ENCODE measurements around the gene MYRIP. TPM values are rescaled to one million over a fixed set of nuclear protein-coding genes. Genes with fewer than 3 reads are reported as not detected.

MYRIP gene
- total RNA-seq, 4 donors from 2014 or later: 1.0 to 9.6 (median 3.2) TPM

DNA sequence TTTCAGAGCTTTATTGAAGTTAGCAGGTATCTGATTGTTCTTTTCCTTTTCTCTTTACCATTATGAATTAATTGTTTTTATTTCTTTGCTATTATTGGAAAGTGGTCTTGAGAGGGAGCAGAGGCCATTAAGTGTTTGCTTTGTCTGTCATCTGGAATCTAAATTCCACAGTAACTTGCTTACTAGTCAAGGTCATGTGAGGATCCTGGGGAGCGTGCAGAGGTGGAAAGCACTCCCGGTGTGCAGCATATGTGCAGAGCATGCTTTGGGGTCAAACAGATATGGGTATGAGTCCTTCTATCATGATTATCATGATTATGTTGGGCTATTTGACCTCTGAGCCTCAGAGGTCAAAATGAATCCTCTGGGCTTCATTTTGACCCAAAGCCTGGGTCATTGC, 96.4 kb downstream of the MYRIP start:
- TF ChIP-seq, protein P1, sequence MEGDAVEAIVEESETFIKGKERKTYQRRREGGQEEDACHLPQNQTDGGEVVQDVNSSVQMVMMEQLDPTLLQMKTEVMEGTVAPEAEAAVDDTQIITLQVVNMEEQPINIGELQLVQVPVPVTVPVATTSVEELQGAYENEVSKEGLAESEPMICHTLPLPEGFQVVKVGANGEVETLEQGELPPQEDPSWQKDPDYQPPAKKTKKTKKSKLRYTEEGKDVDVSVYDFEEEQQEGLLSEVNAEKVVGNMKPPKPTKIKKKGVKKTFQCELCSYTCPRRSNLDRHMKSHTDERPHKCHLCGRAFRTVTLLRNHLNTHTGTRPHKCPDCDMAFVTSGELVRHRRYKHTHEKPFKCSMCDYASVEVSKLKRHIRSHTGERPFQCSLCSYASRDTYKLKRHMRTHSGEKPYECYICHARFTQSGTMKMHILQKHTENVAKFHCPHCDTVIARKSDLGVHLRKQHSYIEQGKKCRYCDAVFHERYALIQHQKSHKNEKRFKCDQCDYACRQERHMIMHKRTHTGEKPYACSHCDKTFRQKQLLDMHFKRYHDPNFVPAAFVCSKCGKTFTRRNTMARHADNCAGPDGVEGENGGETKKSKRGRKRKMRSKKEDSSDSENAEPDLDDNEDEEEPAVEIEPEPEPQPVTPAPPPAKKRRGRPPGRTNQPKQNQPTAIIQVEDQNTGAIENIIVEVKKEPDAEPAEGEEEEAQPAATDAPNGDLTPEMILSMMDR (IDR thresholded peaks at IDR 0.05): no peak
- no peak for ATAC-seq (ENCODE audit: low FRiP score)
- no peak for DNase-seq (ENCODE audit: low spot score)

DNA sequence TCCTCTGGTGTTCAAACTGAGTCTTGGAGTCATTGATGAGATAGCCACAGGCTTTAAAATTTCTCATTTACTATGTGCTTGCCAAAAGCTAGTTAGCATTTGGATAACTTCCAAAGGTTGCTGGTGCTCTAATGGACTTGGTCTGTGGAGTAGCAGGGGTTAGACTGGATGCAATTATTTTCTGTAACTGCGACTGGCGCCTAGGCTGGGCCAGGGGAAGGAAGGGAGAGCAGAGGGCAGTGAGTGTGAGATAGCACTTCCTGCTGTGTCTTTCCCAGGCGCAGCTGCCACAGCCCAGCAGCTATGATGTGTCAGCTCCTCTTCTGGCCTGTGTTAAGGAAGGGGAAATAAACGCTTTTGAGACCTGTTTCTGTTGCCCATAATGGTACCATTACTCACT, 98.6 kb downstream of the MYRIP start:
- ATAC-seq (ENCODE audit: low FRiP score) (no peak), DNase-seq (ENCODE audit: low spot score) (no peak)
- TF ChIP-seq, protein P1 (IDR thresholded peaks at IDR 0.05): no peak

- no peak for DNase-seq (ENCODE audit: low spot score)
- TF ChIP-seq, protein P1 (IDR thresholded peaks at IDR 0.05): no peak
- ATAC-seq (ENCODE audit: low FRiP score): no peak
Measured at GRCh38 chr3:39910135-39910534, 100.7 kb downstream of the MYRIP start.

- ATAC-seq (ENCODE audit: low FRiP score): no peak
- DNase-seq (ENCODE audit: low spot score): no peak
- TF ChIP-seq, protein P1 (IDR thresholded peaks at IDR 0.05): no peak
Measured at GRCh38 chr3:39910826-39911464, 101.5 kb downstream of the MYRIP start.

- ATAC-seq (ENCODE audit: low FRiP score): peak; percentile 41
- no peak for DNase-seq (ENCODE audit: low spot score)
- TF ChIP-seq, protein P1 (IDR thresholded peaks at IDR 0.05): no peak
Measured at GRCh38 chr3:39911465-39912309, 102.3 kb downstream of the MYRIP start.

GRCh38 chr3:39915027-39915426, 105.6 kb downstream of the MYRIP start:
- ATAC-seq (ENCODE audit: low FRiP score) (no peak), DNase-seq (ENCODE audit: low spot score) (no peak)
- TF ChIP-seq, protein P1 (IDR thresholded peaks at IDR 0.05): no peak
